GM23338 (cell line): ENCODE data around the gene PRR12.

Experiments
- CTCF ChIP-seq, 2 experiments: fragments of 200-600 bp in 1 of 2; sonication (generic) in 1 of 2; conservative IDR thresholded peaks; 2 replicates each; pipeline versions ENCODE4 v1.5.1 to v1.6.1; 2016 to 2017; ENCODE audit warnings: antibody characterized with exemption in 2 of 2, low read depth in 2 of 2, mild to moderate bottlenecking in 2 of 2, moderate library complexity in 1 of 2
- EZH2 ChIP-seq: fragments of 200-600 bp; sonication (generic); IDR thresholded peaks from one replicate; pipeline ENCODE4 v1.8.0; 2017; ENCODE audit warnings: antibody characterized with exemption, mild to moderate bottlenecking, low read depth; ENCODE audit not compliant: unreplicated experiment
- EZH2phosphoT487 ChIP-seq: fragments of 200-600 bp; sonication (generic); IDR thresholded peaks from one replicate; pipeline ENCODE4 v1.8.1; 2018; ENCODE audit warnings: antibody characterized with exemption; ENCODE audit not compliant: unreplicated experiment
- JUNB ChIP-seq: IDR thresholded peaks from one replicate; pipeline ENCODE4 v1.6.1; 2016; ENCODE audit warnings: antibody characterized with exemption; ENCODE audit not compliant: unreplicated experiment
- NANOG ChIP-seq: IDR thresholded peaks from 2 replicates; pipeline ENCODE4 v1.6.1; 2016; ENCODE audit warnings: antibody characterized with exemption, borderline replicate concordance
- POLR2AphosphoS5 ChIP-seq: IDR thresholded peaks from 2 replicates; pipeline ENCODE4 v1.6.1; 2016; ENCODE audit warnings: antibody characterized with exemption, low read depth
- ZNF331 ChIP-seq: fragments of 250-450 bp; sonication (Bioruptor Pico); IDR thresholded peaks from 2 replicates; pipeline ENCODE4 v1.5.0; 2020; ENCODE audit warnings: low read depth, mild to moderate bottlenecking, moderate library complexity
- TF ChIP-seq, protein P1 (sequence below): IDR thresholded peaks from one replicate; pipeline ENCODE4 v1.6.1; 2018; ENCODE audit warnings: antibody characterized with exemption; ENCODE audit not compliant: unreplicated experiment

DNA sequence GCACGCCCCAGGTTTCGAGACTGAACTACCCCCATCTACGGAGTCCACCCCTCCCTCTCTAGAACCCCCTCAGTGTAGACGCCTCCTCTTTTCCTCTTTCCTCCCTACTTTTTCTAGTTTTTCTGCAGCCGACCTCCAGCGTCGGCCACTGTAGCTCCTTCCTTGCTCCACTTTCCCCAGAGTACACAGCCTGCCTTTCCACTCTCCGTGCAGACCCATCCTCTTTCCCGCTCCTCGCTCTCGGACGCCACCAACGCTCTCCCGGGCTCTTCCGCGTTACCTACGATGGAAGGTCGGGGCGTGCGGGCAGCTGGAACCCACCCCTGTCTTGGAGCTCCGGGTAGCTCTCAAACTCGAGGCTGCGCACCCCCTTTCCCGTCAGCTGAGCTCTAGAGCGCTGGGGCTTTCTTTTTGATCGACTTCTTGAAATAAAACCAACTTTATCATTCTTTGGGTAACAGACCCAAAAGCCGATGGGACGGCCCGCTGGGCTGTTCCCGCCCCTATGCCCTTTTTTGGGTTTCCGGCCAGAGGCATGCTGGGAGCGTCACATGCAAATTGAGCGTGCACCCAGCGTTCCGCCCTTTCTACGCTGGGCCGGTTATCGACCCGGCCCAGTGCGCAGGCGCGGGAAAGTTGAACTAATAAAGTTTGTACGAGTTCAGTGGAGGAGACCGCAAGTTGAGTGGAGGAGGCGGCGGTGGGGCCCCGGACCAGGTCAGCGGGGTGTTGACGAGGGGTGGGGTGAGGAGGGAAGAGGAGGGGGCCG is 74.6 kb downstream of the PRR12 start, which contains the start of the genes BCL2L12 and IRF3:
- no peak for TF ChIP-seq CTCF (conservative IDR thresholded peaks at IDR 0.05; ENCODE audit: low read depth in 2 of 2)
- peak; percentile 67 for TF ChIP-seq POLR2AphosphoS5
- TF ChIP-seq EZH2phosphoT487: no peak
- TF ChIP-seq EZH2: no peak
- TF ChIP-seq NANOG: no peak
- TF ChIP-seq, protein P1, sequence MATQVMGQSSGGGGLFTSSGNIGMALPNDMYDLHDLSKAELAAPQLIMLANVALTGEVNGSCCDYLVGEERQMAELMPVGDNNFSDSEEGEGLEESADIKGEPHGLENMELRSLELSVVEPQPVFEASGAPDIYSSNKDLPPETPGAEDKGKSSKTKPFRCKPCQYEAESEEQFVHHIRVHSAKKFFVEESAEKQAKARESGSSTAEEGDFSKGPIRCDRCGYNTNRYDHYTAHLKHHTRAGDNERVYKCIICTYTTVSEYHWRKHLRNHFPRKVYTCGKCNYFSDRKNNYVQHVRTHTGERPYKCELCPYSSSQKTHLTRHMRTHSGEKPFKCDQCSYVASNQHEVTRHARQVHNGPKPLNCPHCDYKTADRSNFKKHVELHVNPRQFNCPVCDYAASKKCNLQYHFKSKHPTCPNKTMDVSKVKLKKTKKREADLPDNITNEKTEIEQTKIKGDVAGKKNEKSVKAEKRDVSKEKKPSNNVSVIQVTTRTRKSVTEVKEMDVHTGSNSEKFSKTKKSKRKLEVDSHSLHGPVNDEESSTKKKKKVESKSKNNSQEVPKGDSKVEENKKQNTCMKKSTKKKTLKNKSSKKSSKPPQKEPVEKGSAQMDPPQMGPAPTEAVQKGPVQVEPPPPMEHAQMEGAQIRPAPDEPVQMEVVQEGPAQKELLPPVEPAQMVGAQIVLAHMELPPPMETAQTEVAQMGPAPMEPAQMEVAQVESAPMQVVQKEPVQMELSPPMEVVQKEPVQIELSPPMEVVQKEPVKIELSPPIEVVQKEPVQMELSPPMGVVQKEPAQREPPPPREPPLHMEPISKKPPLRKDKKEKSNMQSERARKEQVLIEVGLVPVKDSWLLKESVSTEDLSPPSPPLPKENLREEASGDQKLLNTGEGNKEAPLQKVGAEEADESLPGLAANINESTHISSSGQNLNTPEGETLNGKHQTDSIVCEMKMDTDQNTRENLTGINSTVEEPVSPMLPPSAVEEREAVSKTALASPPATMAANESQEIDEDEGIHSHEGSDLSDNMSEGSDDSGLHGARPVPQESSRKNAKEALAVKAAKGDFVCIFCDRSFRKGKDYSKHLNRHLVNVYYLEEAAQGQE: no peak
- TF ChIP-seq JUNB: no peak
- TF ChIP-seq ZNF331 (CRISPR knock-in tag): no peak
